NCI-H446 (cell line): Measurements from ENCODE around the gene ZNF76.

Experiments
- DNase-seq, 2 experiments: peaks; one replicate each; lab custom pipeline; 2025; lab: John Stamatoyannopoulos, UW

The ZNF76 gene

GRCh38 chr6:35237476-35237875, 22.1 kb upstream of the ZNF76 start:
- DNase-seq, result no peak

GRCh38 chr6:35238843-35239289, 20.7 kb upstream of the ZNF76 start:
- no peak for DNase-seq

GRCh38 chr6:35239581-35239980, 20.0 kb upstream of the ZNF76 start:
- no peak for DNase-seq

GRCh38 chr6:35240838-35241801, 18.4 kb upstream of the ZNF76 start:
- DNase-seq, result peak in 1 of 2 experiments; percentile 51

DNA sequence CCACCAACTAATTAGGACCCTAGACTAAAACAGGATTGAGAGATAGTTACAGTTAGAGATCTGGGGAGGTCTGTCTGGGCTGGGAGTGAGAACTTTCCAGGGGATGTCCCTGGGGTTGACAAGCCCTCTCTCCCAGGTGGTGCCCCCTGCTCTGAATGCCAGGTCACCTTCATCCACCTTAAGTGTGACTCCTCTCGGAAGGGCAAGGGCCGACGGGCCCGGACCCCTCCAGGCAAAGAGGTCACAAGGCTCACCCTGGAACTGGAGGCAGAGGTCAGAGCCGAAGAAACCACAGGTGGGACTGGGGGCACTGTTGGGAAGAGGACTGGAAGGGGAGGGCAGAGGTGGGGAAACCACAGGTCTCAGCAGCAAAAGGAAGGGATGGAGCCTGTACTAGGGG, 17.0 kb upstream of the ZNF76 start:
- DNase-seq, result no peak

GRCh38 chr6:35242906-35243305, 16.6 kb upstream of the ZNF76 start:
- no peak for DNase-seq

DNA sequence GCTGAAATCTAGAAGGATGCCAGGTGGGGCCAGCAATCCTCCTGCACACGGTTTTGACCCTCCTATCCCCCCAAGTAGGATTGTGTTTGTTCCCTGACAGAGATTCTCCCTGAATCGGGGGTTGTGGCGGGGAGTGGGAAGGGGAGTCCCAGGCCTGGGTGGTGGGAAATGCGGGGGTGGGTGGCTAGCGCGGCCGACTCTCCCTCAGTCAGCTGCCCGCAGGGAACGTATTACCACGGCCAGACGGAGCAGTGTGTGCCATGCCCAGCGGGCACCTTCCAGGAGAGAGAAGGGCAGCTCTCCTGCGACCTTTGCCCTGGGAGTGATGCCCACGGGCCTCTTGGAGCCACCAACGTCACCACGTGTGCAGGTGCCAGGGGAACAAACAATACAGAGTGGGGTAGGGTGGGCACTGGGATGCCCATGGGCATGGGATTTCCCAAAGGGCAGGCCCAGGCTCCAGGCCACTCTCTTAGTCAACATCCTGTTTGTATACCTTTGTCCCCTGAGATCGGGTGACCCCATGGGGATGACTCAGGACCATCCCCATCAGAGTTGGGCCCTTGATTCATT, 16.1 kb upstream of the ZNF76 start:
- DNase-seq, result no peak

- no peak for DNase-seq
Measured at GRCh38 chr6:35244551-35244950, 15.0 kb upstream of the ZNF76 start.

- no peak for DNase-seq
Measured at GRCh38 chr6:35247642-35248231, 11.8 kb upstream of the ZNF76 start.

DNA sequence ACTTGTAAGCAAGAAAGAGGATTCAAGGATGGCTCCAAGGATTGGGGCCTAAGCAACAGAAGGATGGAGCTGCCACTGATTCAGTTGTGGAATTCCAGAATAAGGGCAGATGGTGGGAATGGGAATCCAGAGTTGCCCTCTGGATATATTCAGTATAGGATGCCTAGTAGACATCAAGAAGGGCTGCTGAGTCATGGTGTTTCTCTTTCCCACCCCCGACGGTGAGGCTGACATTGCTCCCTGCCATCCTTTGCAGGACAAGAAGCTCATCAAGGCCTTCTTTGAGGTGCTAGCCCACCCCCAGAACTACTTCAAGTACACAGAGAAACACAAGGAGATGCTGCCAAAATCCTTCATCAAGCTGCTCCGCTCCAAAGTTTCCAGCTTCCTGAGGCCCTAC, 11.2 kb upstream of the ZNF76 start:
- no peak for DNase-seq

DNA sequence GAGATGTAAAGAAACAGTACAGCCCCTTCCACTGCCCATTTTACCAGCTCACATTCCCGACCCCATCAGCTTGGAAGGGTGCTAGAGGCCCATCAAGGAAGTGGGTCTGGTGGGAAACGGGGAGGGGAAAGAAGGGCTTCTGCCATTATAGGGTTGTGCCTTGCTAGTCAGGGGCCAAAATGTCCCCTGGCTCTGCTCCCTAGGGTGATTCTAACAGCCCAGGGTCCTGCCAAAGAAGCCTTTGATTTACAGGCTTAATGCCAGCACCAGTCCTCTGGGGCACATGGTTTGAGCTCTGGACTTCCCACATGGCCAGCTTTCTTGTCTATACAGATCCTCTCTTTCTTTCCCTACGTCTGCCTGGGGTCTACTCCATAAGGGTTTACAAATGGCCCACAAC, 10.6 kb upstream of the ZNF76 start:
- peak in 1 of 2 experiments; percentile 16 for DNase-seq

GRCh38 chr6:35251949-35252348, 7.6 kb upstream of the ZNF76 start:
- DNase-seq, result no peak

DNA sequence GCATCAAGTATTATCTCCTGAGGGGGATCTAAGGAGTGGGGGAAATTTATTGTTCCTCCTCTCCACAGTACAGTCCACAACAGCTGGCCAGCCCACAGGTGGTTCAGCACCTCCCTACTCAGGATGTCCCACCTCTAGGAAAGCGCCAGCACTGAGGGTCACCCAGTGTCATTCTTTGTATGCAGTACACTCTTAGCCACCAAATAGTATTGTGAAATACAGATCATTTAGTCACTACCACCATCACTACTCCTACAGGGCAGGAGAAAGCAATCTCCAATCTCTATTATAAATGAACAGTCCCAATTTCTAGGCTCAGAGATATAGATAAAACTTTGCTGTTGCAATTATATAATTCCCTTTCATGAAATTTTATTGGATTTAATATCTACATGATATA, 6.3 kb upstream of the ZNF76 start:
- no peak for DNase-seq

- DNase-seq, result no peak
Measured at GRCh38 chr6:35258336-35258735, 1.2 kb upstream of the ZNF76 start.

GRCh38 chr6:35258858-35259193, 709 bp upstream of the ZNF76 start:
- DNase-seq, result no peak

GRCh38 chr6:35259948-35260590, 534 bp downstream of the ZNF76 start:
- DNase-seq, result peak in 1 of 2 experiments; percentile 79

- DNase-seq, result no peak
Measured at GRCh38 chr6:35260591-35261570, 1.3 kb downstream of the ZNF76 start.

GRCh38 chr6:35262596-35262995, 3.1 kb downstream of the ZNF76 start:
- DNase-seq, result no peak

DNA sequence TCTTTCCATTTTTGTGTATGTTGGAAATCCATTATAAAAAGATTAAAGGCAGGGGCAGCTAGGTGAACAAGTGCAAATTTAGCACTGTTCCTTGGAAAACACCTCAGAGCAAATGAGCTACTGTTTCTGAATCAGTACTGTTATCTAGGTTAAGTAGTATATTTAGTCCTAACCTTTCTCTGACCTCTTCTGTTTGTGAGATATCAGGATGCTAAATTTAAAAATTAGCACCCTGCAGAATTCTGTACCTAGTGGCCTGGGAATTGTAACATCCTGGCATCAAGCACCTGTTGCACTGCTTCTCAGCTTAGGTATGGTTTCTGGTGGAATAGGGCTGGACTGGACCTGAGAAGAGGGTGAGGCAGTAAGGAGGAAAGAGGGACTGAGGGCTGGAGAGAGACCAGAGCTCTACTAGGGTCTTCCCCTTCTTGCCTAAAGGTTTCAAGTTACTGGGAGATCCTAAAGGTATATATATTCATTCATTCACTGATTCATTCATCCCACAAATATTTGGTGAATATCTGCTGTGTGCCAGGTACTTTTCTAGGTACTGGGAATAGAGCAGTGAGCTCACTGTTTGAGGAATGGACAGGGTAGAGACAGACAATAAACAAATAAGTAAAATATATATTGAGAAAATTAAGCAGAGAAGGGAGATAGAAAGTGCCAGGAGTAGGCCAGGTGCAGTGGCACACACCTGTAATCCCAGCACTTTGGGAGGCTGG, 5.2 kb downstream of the ZNF76 start:
- DNase-seq, result no peak

DNA sequence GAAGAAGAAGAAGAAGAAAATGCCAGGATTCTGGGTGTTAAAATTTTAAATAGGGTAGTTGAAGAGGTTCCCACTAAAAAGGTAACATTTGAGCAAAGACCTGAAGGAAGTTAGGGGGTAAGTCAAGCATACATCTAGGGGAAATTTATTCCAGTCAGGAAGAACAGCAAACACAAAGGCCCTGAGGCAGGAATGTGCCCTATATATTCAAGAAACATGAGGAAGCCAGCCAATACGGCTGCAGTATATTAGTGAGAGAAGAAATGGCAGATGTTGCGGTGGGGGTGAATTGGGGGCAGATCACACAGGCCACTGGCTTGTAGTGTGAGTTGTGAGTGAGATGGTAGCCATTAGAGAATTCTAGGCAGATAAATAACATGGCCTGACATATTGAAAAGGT, 6.0 kb downstream of the ZNF76 start:
- no peak for DNase-seq

- DNase-seq, result no peak
Measured at GRCh38 chr6:35267446-35267845, 7.9 kb downstream of the ZNF76 start.
